ENCODE measurements around the gene HBM. TPM values are rescaled to one million over a fixed set of nuclear protein-coding genes. Genes with fewer than 3 reads are reported as not detected.
A peak's percentile ranks its signal among the peaks of the same experiment; 100 is the strongest.

The HBM gene
- total RNA-seq, 2 donors from 2014 or later: not detected

DNA sequence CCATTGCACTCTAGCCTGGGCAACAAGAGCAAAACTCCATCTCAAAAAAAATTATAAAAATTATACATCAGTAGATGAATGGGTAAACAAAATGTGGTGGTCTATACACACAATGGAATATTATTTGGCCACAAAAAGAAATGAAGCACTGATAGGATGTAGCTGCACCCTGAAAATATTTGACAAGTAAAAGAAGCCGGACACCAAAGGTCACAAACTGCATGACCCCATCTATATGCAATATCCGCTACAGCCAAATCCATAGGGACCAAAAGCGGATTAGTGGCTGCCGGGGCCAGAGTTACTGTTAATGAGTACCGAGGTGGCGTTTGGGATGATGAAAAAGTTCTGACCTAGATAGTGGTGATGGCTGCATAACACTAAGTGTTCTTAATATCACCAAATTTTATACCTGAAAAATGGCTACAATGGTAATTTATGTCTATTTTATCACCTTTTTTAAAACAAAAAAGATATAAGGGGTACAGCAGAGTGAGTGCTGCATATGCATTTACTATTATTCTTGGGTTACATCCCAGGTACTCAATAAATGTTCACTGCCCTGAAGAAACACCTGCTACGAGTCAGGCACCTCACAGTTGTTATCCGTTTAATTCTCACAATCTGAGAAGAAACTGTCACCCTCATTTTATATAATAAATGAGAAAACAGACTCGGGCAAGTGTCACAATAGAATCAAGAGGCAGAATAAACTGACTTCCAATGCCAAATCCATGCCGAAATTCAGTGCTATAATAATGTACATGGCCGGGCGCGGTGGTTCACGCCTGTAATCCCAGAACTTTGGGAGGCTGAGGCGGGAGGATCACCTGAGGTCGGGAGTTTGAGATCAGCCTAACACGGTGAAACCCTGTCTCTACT, 13.7 kb downstream of the HBM start:
- Histone ChIP-seq H3K9me3 (ENCODE audit: control insufficient read depth, low read length) (no peaks in the 10 kb centered on the region), H3K36me3 (ENCODE audit: control insufficient read depth, insufficient read depth, low read length) (peaks cover 7% of the 10 kb centered on the region), H3K27me3 (ENCODE audit: control insufficient read depth, insufficient read depth, low read length, poor library complexity, severe bottlenecking) (peaks cover 61% of the 10 kb centered on the region), H3K4me3 (ENCODE audit: low read length) (no peak overlapping the region), H3K9ac (ENCODE audit: extremely low read depth, low read length, poor library complexity, severe bottlenecking) (no peak overlapping the region), H3K27ac (ENCODE audit: low read depth, low read length) (no peak overlapping the region), H3K4me1 (ENCODE audit: control insufficient read depth, insufficient read depth, low read length) (no peaks in the 10 kb centered on the region)
- Mint-ChIP-seq H3K27me3 (ENCODE audit: insufficient read depth) (peaks cover 52% of the 10 kb centered on the region), H3K4me1 (peaks cover 12% of the 10 kb centered on the region), H3K4me3 (no peak overlapping the region), H3K36me3 (ENCODE audit: low read depth) (peaks cover 10% of the 10 kb centered on the region), H3K27ac (no peak overlapping the region), H3K9me3 (no peaks in the 10 kb centered on the region)
- TF ChIP-seq, protein P1, sequence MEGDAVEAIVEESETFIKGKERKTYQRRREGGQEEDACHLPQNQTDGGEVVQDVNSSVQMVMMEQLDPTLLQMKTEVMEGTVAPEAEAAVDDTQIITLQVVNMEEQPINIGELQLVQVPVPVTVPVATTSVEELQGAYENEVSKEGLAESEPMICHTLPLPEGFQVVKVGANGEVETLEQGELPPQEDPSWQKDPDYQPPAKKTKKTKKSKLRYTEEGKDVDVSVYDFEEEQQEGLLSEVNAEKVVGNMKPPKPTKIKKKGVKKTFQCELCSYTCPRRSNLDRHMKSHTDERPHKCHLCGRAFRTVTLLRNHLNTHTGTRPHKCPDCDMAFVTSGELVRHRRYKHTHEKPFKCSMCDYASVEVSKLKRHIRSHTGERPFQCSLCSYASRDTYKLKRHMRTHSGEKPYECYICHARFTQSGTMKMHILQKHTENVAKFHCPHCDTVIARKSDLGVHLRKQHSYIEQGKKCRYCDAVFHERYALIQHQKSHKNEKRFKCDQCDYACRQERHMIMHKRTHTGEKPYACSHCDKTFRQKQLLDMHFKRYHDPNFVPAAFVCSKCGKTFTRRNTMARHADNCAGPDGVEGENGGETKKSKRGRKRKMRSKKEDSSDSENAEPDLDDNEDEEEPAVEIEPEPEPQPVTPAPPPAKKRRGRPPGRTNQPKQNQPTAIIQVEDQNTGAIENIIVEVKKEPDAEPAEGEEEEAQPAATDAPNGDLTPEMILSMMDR (conservative IDR thresholded peaks at IDR 0.05): no peak
- no peak for DNase-seq
- 85 to 88% methylated on average over 13 to 17 of the region's 17 CpGs for WGBS, 2 experiments (ENCODE audit: insufficient coverage in 1 of 2, insufficient read length in 1 of 2)

- H3K27me3 Mint-ChIP-seq (ENCODE audit: insufficient read depth): peaks cover 44% of the 10 kb centered on the region
- peaks cover 14% of the 10 kb centered on the region for H3K36me3 Mint-ChIP-seq (ENCODE audit: low read depth)
- H3K9me3 Mint-ChIP-seq: no peaks in the 10 kb centered on the region
- H3K9ac ChIP-seq (ENCODE audit: extremely low read depth, low read length, poor library complexity, severe bottlenecking): no peak within 1 kb of the TSS
- H3K4me3 ChIP-seq (ENCODE audit: low read length): peak within 1 kb of the TSS; percentile 50
- peaks cover 13% of the 10 kb centered on the region for H3K36me3 ChIP-seq (ENCODE audit: control insufficient read depth, insufficient read depth, low read length)
- H3K4me3 Mint-ChIP-seq: no peak within 1 kb of the TSS
- H3K4me1 ChIP-seq (ENCODE audit: control insufficient read depth, insufficient read depth, low read length): no peaks in the 10 kb centered on the region
- H3K9me3 ChIP-seq (ENCODE audit: control insufficient read depth, low read length): no peaks in the 10 kb centered on the region
- 13 to 80% methylated on average over 5 to 59 of the region's 59 CpGs for WGBS, 2 experiments (ENCODE audit: insufficient coverage in 1 of 2, insufficient read length in 1 of 2)
- H3K27ac Mint-ChIP-seq: no peak within 1 kb of the TSS
- peaks cover 53% of the 10 kb centered on the region for H3K27me3 ChIP-seq (ENCODE audit: control insufficient read depth, insufficient read depth, low read length, poor library complexity, severe bottlenecking)
- TF ChIP-seq, protein P1 (conservative IDR thresholded peaks at IDR 0.05): peak; percentile 79
- peaks cover 5% of the 10 kb centered on the region for H3K4me1 Mint-ChIP-seq
- DNase-seq: peak; percentile 85
- H3K27ac ChIP-seq (ENCODE audit: low read depth, low read length): no peak within 1 kb of the TSS
Observed at GRCh38 chr16:180101-180675, 14.4 kb downstream of the HBM start, which contains the start of gene HBQ1. Gene HBQ1 (plus strand): TSS chr16:180459. CDS start chr16:180487, 28 bp downstream.

DNA sequence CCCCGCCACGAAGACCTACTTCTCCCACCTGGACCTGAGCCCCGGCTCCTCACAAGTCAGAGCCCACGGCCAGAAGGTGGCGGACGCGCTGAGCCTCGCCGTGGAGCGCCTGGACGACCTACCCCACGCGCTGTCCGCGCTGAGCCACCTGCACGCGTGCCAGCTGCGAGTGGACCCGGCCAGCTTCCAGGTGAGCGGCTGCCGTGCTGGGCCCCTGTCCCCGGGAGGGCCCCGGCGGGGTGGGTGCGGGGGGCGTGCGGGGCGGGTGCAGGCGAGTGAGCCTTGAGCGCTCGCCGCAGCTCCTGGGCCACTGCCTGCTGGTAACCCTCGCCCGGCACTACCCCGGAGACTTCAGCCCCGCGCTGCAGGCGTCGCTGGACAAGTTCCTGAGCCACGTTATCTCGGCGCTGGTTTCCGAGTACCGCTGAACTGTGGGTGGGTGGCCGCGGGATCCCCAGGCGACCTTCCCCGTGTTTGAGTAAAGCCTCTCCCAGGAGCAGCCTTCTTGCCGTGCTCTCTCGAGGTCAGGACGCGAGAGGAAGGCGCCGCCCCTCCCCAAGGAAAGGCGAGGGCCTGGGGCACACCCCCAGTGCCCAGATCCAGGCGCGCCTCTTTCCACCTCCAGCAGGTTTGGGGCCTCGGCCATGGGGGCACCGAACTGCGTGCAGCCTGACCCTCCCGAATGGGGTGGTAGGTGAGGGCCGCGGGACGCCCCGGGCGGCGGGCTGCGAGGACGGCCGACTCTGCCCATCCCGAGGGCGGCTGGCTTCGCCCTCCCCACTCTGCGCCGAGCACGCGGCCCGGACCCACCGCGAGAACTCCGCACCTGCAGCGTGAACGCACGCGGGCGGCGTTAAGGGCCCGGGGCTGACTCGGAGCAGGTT, 15.1 kb downstream of the HBM start:
- H3K4me3 Mint-ChIP-seq: no peak overlapping the region
- 6 to 10% methylated on average over 16 to 89 of the region's 89 CpGs for WGBS, 2 experiments (ENCODE audit: insufficient coverage in 1 of 2, insufficient read length in 1 of 2)
- TF ChIP-seq, protein P1 (conservative IDR thresholded peaks at IDR 0.05): no peak

More for the DNA sequence above, 15.1 kb downstream of the HBM start:
- Histone ChIP-seq H3K36me3 (ENCODE audit: control insufficient read depth, insufficient read depth, low read length) (peaks cover 16% of the 10 kb centered on the region), H3K4me1 (ENCODE audit: control insufficient read depth, insufficient read depth, low read length) (no peaks in the 10 kb centered on the region), H3K27ac (ENCODE audit: low read depth, low read length) (no peak overlapping the region), H3K4me3 (ENCODE audit: low read length) (peak overlapping the region; percentile 50), H3K9me3 (ENCODE audit: control insufficient read depth, low read length) (no peaks in the 10 kb centered on the region), H3K27me3 (ENCODE audit: control insufficient read depth, insufficient read depth, low read length, poor library complexity, severe bottlenecking) (peaks cover 46% of the 10 kb centered on the region), H3K9ac (ENCODE audit: extremely low read depth, low read length, poor library complexity, severe bottlenecking) (no peak overlapping the region)
- peak; percentile 96 for DNase-seq
- Mint-ChIP-seq H3K27me3 (ENCODE audit: insufficient read depth) (peaks cover 37% of the 10 kb centered on the region), H3K27ac (no peak overlapping the region), H3K36me3 (ENCODE audit: low read depth) (peaks cover 21% of the 10 kb centered on the region), H3K9me3 (no peaks in the 10 kb centered on the region), H3K4me1 (no peaks in the 10 kb centered on the region)
